ENCODE results near the gene RAB10.

RAB10 gene

DNA sequence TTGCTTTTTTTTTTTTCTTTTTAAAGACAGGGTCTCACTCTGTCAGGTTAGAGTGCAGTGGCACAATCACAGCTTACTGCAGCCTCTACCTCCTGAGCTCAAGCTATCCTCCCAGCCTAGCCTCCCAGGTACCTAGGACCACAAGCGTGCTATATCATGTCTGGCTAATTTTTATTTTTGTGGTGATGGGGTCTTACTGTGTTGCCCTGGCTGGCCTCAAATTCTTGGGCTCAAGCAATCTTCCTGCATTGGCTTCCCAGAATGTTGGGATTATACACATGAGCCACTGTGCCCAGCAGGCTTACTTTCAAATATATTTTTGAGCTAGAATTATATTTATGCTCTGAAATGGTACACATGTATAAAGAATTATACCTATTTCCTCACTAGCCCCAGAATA is 85.6 kb downstream of the RAB10 start:
- H3K4me3 ChIP-seq (ENCODE audit: low read length): no peak overlapping the region
- H2AFZ ChIP-seq (ENCODE audit: low read depth, low read length): no peak overlapping the region
- H4K20me1 ChIP-seq (ENCODE audit: insufficient read depth, low read length): peaks cover 12% of the 10 kb centered on the region; the same call in 1 of the 2 replicates
- no peaks in the 10 kb centered on the region for H3K36me3 ChIP-seq (replicated peaks; ENCODE audit: low read depth, low read length)
- no peak overlapping the region for H3K27ac ChIP-seq (ENCODE audit: low read length)
- no peak overlapping the region for H3K9ac ChIP-seq (ENCODE audit: low read length)
- no peaks in the 10 kb centered on the region for H3K9me3 ChIP-seq (ENCODE audit: insufficient read depth, low read length)
- no peaks in the 10 kb centered on the region for H3K27me3 ChIP-seq (ENCODE audit: low read depth, low read length)
- H3K4me1 ChIP-seq (ENCODE audit: low read length): no peaks in the 10 kb centered on the region
- H3K4me2 ChIP-seq (ENCODE audit: low read length): no peak overlapping the region
- peaks cover 9% of the 10 kb centered on the region for H3K79me2 ChIP-seq (ENCODE audit: low read length)
- TF ChIP-seq CTCF (IDR thresholded peaks at IDR 0.05; ENCODE audit: low read depth, low read length) (no peak), EZH2phosphoT487 (IDR thresholded peaks at IDR 0.05; ENCODE audit: low read depth) (no peak)

GRCh38 chr2:26122630-26123029 is 88.7 kb downstream of the RAB10 start:
- peaks cover 3% of the 10 kb centered on the region for H3K36me3 ChIP-seq (replicated peaks; ENCODE audit: low read depth, low read length)

GRCh38 chr2:26123426-26123825 is 89.5 kb downstream of the RAB10 start:
- Histone ChIP-seq H3K4me1 (ENCODE audit: low read length) (no peaks in the 10 kb centered on the region), H3K9ac (ENCODE audit: low read length) (no peak overlapping the region), H3K79me2 (ENCODE audit: low read length) (peaks cover 13% of the 10 kb centered on the region), H3K9me3 (ENCODE audit: insufficient read depth, low read length) (no peaks in the 10 kb centered on the region), H3K27me3 (ENCODE audit: low read depth, low read length) (no peaks in the 10 kb centered on the region), H3K27ac (ENCODE audit: low read length) (no peak overlapping the region), H3K36me3 (replicated peaks; ENCODE audit: low read depth, low read length) (peaks cover 4% of the 10 kb centered on the region), H2AFZ (ENCODE audit: low read depth, low read length) (no peak overlapping the region), H3K4me3 (ENCODE audit: low read length) (no peak overlapping the region), H4K20me1 (ENCODE audit: insufficient read depth, low read length) (peaks cover 12% of the 10 kb centered on the region; the same call in 1 of the 2 replicates), H3K4me2 (ENCODE audit: low read length) (no peak overlapping the region)
- TF ChIP-seq CTCF (IDR thresholded peaks at IDR 0.05; ENCODE audit: low read depth, low read length) (no peak), EZH2phosphoT487 (IDR thresholded peaks at IDR 0.05; ENCODE audit: low read depth) (no peak)

More at GRCh38 chr2:26122630-26123029, 88.7 kb downstream of the RAB10 start:
- H2AFZ ChIP-seq (ENCODE audit: low read depth, low read length): no peak overlapping the region
- H3K4me1 ChIP-seq (ENCODE audit: low read length): no peaks in the 10 kb centered on the region
- H3K4me3 ChIP-seq (ENCODE audit: low read length): no peak overlapping the region
- H3K4me2 ChIP-seq (ENCODE audit: low read length): no peak overlapping the region
- no peak overlapping the region for H3K27ac ChIP-seq (ENCODE audit: low read length)
- no peak overlapping the region for H3K9ac ChIP-seq (ENCODE audit: low read length)
- peaks cover 12% of the 10 kb centered on the region; the same call in 1 of the 2 replicates for H4K20me1 ChIP-seq (ENCODE audit: insufficient read depth, low read length)
- H3K27me3 ChIP-seq (ENCODE audit: low read depth, low read length): no peaks in the 10 kb centered on the region
- H3K9me3 ChIP-seq (ENCODE audit: insufficient read depth, low read length): no peaks in the 10 kb centered on the region
- TF ChIP-seq CTCF (IDR thresholded peaks at IDR 0.05; ENCODE audit: low read depth, low read length) (no peak), EZH2phosphoT487 (IDR thresholded peaks at IDR 0.05; ENCODE audit: low read depth) (no peak)
- peaks cover 13% of the 10 kb centered on the region for H3K79me2 ChIP-seq (ENCODE audit: low read length)

DNA sequence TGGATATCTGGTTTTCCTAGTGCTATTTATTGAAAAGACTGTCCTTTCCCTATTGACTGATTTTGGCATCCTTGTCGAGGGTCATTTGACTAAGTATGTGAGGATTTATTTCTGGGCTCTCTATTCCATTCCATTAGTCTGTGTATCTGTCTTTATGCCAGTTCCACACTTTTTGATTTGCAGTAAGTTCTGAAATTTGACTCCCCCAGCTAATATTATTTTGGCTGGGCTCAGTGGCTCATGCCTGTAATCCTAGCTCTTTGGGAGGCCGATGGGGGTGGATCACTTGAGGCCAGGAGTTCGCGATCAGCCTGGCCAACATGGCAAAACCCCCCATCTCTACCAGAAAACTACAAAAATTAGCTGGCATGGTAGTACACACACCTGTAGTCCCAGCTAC is 92.2 kb downstream of the RAB10 start:
- no peaks in the 10 kb centered on the region for H3K27me3 ChIP-seq (ENCODE audit: low read depth, low read length)
- H3K4me1 ChIP-seq (ENCODE audit: low read length): no peaks in the 10 kb centered on the region
- no peak overlapping the region for H2AFZ ChIP-seq (ENCODE audit: low read depth, low read length)
- peaks cover 4% of the 10 kb centered on the region for H3K79me2 ChIP-seq (ENCODE audit: low read length)
- no peak overlapping the region for H3K4me2 ChIP-seq (ENCODE audit: low read length)
- H4K20me1 ChIP-seq (ENCODE audit: insufficient read depth, low read length): peaks cover 7% of the 10 kb centered on the region; the same call in 1 of the 2 replicates
- no peaks in the 10 kb centered on the region for H3K9me3 ChIP-seq (ENCODE audit: insufficient read depth, low read length)
- TF ChIP-seq EZH2phosphoT487 (IDR thresholded peaks at IDR 0.05; ENCODE audit: low read depth): no peak
- TF ChIP-seq CTCF (IDR thresholded peaks at IDR 0.05; ENCODE audit: low read depth, low read length): no peak
- H3K4me3 ChIP-seq (ENCODE audit: low read length): no peak overlapping the region
- H3K27ac ChIP-seq (ENCODE audit: low read length): no peak overlapping the region
- H3K9ac ChIP-seq (ENCODE audit: low read length): no peak overlapping the region
- H3K36me3 ChIP-seq (replicated peaks; ENCODE audit: low read depth, low read length): peaks cover 8% of the 10 kb centered on the region
